GM12878 (cell line): ENCODE data around the gene PCED1B. TPM values are rescaled to one million over a fixed set of nuclear protein-coding genes. Genes with fewer than 3 reads are reported as not detected.

ENCODE experiments used
- ATAC-seq: fragments of 200-7000 bp; cut with Tn5 transposase; 3 replicates; pipeline ENCODE4 v1.9.1; 2020; ENCODE audit warnings: mild to moderate bottlenecking, moderate library complexity
- BruUV-seq: library from RNA; stranded (reverse); fragments of 400-500 nt; replicated peaks from 2 replicates; lab custom pipeline; 2021; lab: Mats Ljungman, UMichigan
- CTCF ChIA-PET: fragments of 300-600 bp; sonication (Branson Sonifier 250); formaldehyde crosslinking; extraction: SDS; loops from one replicate; lab custom pipeline; 2021; ENCODE audit warnings: inconsistent platforms; lab: Yijun Ruan, JAX
- POLR2A ChIA-PET: fragments of 350-600 bp; formaldehyde crosslinking; extraction: SDS; loops from one replicate; lab custom pipeline; 2021; ENCODE audit warnings: inconsistent platforms; lab: Charles Lee
- RAD21 ChIA-PET: fragments of 300-600 bp; sonication (Branson Sonifier 250); formaldehyde crosslinking; loops from one replicate; lab custom pipeline; 2023; ENCODE audit warnings: antibody characterized with exemption; ENCODE audit not compliant: unreplicated experiment; lab: Charles Lee
- SMC1A ChIA-PET: fragments of 300-600 bp; sonication (Branson Sonifier 250); formaldehyde crosslinking; loops from one replicate; lab custom pipeline; 2023; ENCODE audit not compliant: unreplicated experiment, uncharacterized antibody; lab: Charles Lee
- DNase-seq: peaks from one replicate; pipeline ENCODE4 v3.0.0-alpha.2; 2011; ENCODE audit warnings: low read depth, low spot score
- FAIRE-seq: peaks from 3 replicates; lab custom pipeline; 2011; peaks lifted over from hg19 to GRCh38; lab: Jason Lieb, UNC
- H2AFZ ChIP-seq: 2 replicates; pipeline ENCODE4 v1.6.0; 2011; ENCODE audit warnings: low read depth, low read length, control low read depth; ENCODE audit not compliant: control insufficient read depth
- H3K27ac ChIP-seq: 2 replicates; pipeline ENCODE4 v1.5.1; 2011; ENCODE audit warnings: control low read depth; ENCODE audit not compliant: control insufficient read depth, insufficient read depth
- H3K27me3 ChIP-seq, 2 experiments: replicated peaks in 1 of 2; 2 replicates each; pipeline versions ENCODE4 v1.6.0 to v1.6.1; 2011; ENCODE audit warnings: low read length in 1 of 2; ENCODE audit not compliant: control insufficient read depth in 2 of 2, insufficient read depth in 2 of 2
- H3K36me3 ChIP-seq, 2 experiments: 2 replicates each; pipeline ENCODE4 v1.5.1; 2011; ENCODE audit warnings: low read length in 1 of 2; ENCODE audit not compliant: control insufficient read depth in 2 of 2, insufficient read depth in 2 of 2
- H3K4me1 ChIP-seq: 2 replicates; pipeline ENCODE4 v1.6.1; 2011; ENCODE audit warnings: mild to moderate bottlenecking, low read length, moderate library complexity, mixed read lengths; ENCODE audit not compliant: control insufficient read depth, insufficient read depth
- H3K4me2 ChIP-seq: 2 replicates; pipeline ENCODE4 v1.6.0; 2011; ENCODE audit warnings: control low read depth; ENCODE audit not compliant: control insufficient read depth, insufficient read depth
- H3K4me3 ChIP-seq: fragments of 200-600 bp; sonication (generic); 2 replicates; pipeline ENCODE4 v1.5.1; 2016
- H3K79me2 ChIP-seq: 2 replicates; pipeline ENCODE4 v1.6.0; 2011; ENCODE audit warnings: low read length; ENCODE audit not compliant: control insufficient read depth, insufficient read depth
- H3K9ac ChIP-seq: 2 replicates; pipeline ENCODE4 v1.8.0; 2011; ENCODE audit warnings: low read length, control low read depth, mixed read lengths; ENCODE audit not compliant: control insufficient read depth, insufficient read depth
- H3K9me3 ChIP-seq: replicated peaks from 3 replicates; pipeline ENCODE4 v1.5.1; 2011; ENCODE audit warnings: mild to moderate bottlenecking, low read length; ENCODE audit not compliant: control insufficient read depth, insufficient read depth
- H4K20me1 ChIP-seq: 2 replicates; pipeline ENCODE4 v1.6.0; 2011; ENCODE audit not compliant: control insufficient read depth, insufficient read depth
- RAD21 ChIP-seq: IDR thresholded peaks from 2 replicates; pipeline ENCODE4 v1.6.1; 2011; ENCODE audit warnings: mild to moderate bottlenecking, low read depth, low read length, moderate library complexity; ENCODE audit not compliant: insufficient read depth
- SMC3 ChIP-seq: IDR thresholded peaks from 2 replicates; pipeline ENCODE4 v1.6.1; 2011; ENCODE audit warnings: low read length, improper control_type of control experiment, borderline replicate concordance
- SREBF1 ChIP-seq: IDR thresholded peaks from 2 replicates; pipeline ENCODE4 v1.6.1; 2012; ENCODE audit warnings: mild to moderate bottlenecking, low read length
- STAT1 ChIP-seq: fragments of 450-650 bp; conservative IDR thresholded peaks from 2 replicates; pipeline ENCODE4 v1.6.1; 2014; ENCODE audit warnings: antibody characterized with exemption, mild to moderate bottlenecking
- WGBS: methylation state at CpG from one replicate; pipeline ENCODE4 v1.1.6; 2016; ENCODE audit warnings: low lambda C conversion rate; ENCODE audit not compliant: insufficient replicate concordance, insufficient coverage; ENCODE audit errors: missing lambda C conversion rate; 5-methylcytosine and 5-hydroxymethylcytosine counted together
- in situ Hi-C: fragments of 300-500 bp; cut with MboI; formaldehyde crosslinking; loops from 9 replicates; pipeline ENCODE4 v1.14.3; 2018; ENCODE audit warnings: mixed read lengths
- intact Hi-C: fragments of 100-400 bp; cut with micrococcal nuclease; formaldehyde crosslinking; loops from one replicate; pipeline ENCODE4 v1.14.2; 2022; ENCODE audit not compliant: unreplicated experiment
- polyA plus RNA-seq, 11 experiments: library from polyadenylated mRNA; depleted of rRNA in 4 of 11; unstranded in 6 of 11; stranded (reverse) in 5 of 11; fragments of >200 nt; fragmentation: Nextera tagmentation in 4 of 11; fragmentation: Illumina TruSeq in 1 of 11; extraction: Ambion mirVana in 4 of 11; extraction: Trizol in 1 of 11; gene quantifications; 1 replicate in 1 of 11; 2 replicates in 10 of 11; pipeline versions ENCODE4 v1.2.1 to v1.2.3, GENCODE V29; 2011 to 2016; ENCODE audit warnings: inconsistent platforms in 2 of 11, missing spikeins in 2 of 11, low read depth in 1 of 11
- total RNA-seq, 4 experiments: library from RNA; depleted of rRNA in 3 of 4; stranded (reverse); fragments of >200 nt in 3 of 4; fragmentation: Illumina TruSeq in 1 of 4; extraction: Trizol in 1 of 4; gene quantifications; 2 replicates each; pipeline versions ENCODE4 v1.2.1 to v1.2.3, GENCODE V29; 2013 to 2021
- TF ChIP-seq, protein P1 (sequence below), 3 experiments: IDR thresholded peaks in 2 of 3; conservative IDR thresholded peaks in 1 of 3; 2 replicates each; pipeline ENCODE4 v1.5.1; 2011; ENCODE audit warnings: low read depth in 3 of 3, low read length in 3 of 3, mild to moderate bottlenecking in 3 of 3, control low read depth in 2 of 3, moderate library complexity in 2 of 3, inconsistent platforms in 1 of 3, mixed read lengths in 1 of 3; ENCODE audit not compliant: control insufficient read depth in 2 of 3, insufficient read depth in 1 of 3; ENCODE audit errors: extremely low read depth in 1 of 3
- TF ChIP-seq, protein P2 (sequence below): IDR thresholded peaks from 2 replicates; pipeline ENCODE4 v1.6.1; 2012; ENCODE audit warnings: low read depth, low read length, improper control_type of control experiment

Gene PCED1B
- total and polyA plus RNA-seq, 10 of the 15 experiments (the other 5 are each of a cell fraction or from before 2014, with no cell fraction given) = 0.80 to 8.8 (median 3.0) TPM

DNA sequence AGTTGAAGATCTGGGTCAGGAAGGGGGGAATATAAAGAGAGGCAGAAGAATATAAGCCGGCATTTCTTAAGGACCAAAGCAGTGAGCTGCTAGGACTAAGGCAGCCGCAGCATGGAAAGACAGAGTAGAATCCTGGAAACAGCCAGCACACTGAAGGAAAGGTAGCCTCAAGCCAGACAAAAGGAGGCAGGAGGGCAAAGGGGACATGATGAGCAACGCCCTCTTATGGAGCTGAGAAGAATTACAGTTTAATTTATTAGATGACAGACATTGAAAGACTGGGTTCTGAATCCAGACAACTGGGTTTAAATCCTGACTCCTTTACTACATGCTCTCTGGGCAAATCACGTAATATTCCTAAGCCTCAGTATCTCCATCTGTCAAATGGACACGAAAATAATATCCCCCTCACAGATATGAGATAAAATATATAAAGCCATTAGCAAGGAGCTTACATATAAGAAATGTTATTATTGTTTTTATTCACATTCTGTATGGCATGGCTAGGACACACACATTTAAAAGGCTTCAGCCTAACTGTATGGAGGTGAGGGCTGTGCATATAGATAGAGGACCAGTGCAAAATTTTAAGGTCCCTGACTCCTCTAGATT is 8.1 kb upstream of the PCED1B start:
- Histone ChIP-seq H3K79me2 (no peaks in the 10 kb centered on the region), H4K20me1 (no peaks in the 10 kb centered on the region), H2AFZ (no peak overlapping the region), H3K9ac (no peak overlapping the region), H3K9me3 (no peaks in the 10 kb centered on the region), H3K4me1 (no peaks in the 10 kb centered on the region), H3K4me3 (no peak overlapping the region), H3K36me3 (no peaks in the 10 kb centered on the region), H3K27me3 (no peaks in the 10 kb centered on the region; a peak in 1 of 4 replicates), H3K27ac (no peak overlapping the region), H3K4me2 (no peak overlapping the region)
- CTCF ChIA-PET = interaction anchor here (0.7 to 3.1 kb wide), 26 partner anchors 9 to 337 kb away, joined by 3 to 38 read pairs (median 4); no protein-coding TSS in a partner anchor
- intact Hi-C loops = no loop called here
- SMC1A ChIA-PET = interaction anchor here (0.6 to 2.5 kb wide), 10 partner anchors 10 to 337 kb away, joined by 3 to 21 read pairs (median 4); no protein-coding TSS in a partner anchor
- TF ChIP-seq STAT1 (no peak), SMC3 (peak; percentile 27; the same call in 1 of the 2 replicates), RAD21 (peak; percentile 22; the same call in 1 of the 2 replicates), SREBF1 (no peak)
- TF ChIP-seq, protein P1, sequence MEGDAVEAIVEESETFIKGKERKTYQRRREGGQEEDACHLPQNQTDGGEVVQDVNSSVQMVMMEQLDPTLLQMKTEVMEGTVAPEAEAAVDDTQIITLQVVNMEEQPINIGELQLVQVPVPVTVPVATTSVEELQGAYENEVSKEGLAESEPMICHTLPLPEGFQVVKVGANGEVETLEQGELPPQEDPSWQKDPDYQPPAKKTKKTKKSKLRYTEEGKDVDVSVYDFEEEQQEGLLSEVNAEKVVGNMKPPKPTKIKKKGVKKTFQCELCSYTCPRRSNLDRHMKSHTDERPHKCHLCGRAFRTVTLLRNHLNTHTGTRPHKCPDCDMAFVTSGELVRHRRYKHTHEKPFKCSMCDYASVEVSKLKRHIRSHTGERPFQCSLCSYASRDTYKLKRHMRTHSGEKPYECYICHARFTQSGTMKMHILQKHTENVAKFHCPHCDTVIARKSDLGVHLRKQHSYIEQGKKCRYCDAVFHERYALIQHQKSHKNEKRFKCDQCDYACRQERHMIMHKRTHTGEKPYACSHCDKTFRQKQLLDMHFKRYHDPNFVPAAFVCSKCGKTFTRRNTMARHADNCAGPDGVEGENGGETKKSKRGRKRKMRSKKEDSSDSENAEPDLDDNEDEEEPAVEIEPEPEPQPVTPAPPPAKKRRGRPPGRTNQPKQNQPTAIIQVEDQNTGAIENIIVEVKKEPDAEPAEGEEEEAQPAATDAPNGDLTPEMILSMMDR (IDR thresholded peaks at IDR 0.05 in 2 of 3, conservative IDR thresholded peaks at IDR 0.05 in 1 of 3; ENCODE audit: control insufficient read depth in 2 of 3, extremely low read depth in 1 of 3, insufficient read depth in 1 of 3, low read depth in 3 of 3, low read length in 3 of 3) = peak; percentile 43 to 45 (median 44); a peak in 5 of 6 replicates
- TF ChIP-seq, protein P2, sequence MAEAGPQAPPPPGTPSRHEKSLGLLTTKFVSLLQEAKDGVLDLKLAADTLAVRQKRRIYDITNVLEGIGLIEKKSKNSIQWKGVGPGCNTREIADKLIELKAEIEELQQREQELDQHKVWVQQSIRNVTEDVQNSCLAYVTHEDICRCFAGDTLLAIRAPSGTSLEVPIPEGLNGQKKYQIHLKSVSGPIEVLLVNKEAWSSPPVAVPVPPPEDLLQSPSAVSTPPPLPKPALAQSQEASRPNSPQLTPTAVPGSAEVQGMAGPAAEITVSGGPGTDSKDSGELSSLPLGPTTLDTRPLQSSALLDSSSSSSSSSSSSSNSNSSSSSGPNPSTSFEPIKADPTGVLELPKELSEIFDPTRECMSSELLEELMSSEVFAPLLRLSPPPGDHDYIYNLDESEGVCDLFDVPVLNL = no peak
- WGBS = 39% methylated on average over 5 of the region's 5 CpGs
- in situ Hi-C loops = no loop called here
- no TSS peak for BruUV-seq
- ATAC-seq (no peak), FAIRE-seq (no peak), DNase-seq (no peak)
- RAD21 ChIA-PET = interaction anchor here (0.8 to 2.0 kb wide), 6 partner anchors 39 to 239 kb away, joined by 3 to 10 read pairs (median 4); no protein-coding TSS in a partner anchor
- POLR2A ChIA-PET = no interaction called here
